ENCODE results near the gene NFAM1.

NFAM1 gene

DNA sequence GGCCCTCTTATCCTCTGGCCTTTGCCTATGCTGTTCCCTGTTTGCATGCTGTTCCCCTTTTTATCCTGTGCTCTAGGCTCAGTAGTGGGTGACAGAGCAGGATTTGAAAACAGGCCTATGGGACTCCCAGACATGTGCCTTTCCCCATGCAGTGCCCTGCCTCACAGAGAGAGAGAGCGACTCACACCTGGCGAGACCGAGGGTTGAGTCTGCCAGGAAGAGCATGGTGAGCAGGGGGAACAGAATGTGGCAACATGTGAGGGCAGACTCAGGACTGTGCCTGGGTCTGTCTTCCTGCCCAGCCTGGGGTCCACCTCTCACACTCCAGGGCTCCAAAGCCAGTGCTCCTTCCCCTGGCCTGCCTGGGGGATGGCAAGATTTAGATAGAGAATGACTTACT is 75.0 kb downstream of the NFAM1 start:
- DNase-seq (ENCODE audit: extremely low read depth, low read depth): no peak
- TF ChIP-seq, protein P1, sequence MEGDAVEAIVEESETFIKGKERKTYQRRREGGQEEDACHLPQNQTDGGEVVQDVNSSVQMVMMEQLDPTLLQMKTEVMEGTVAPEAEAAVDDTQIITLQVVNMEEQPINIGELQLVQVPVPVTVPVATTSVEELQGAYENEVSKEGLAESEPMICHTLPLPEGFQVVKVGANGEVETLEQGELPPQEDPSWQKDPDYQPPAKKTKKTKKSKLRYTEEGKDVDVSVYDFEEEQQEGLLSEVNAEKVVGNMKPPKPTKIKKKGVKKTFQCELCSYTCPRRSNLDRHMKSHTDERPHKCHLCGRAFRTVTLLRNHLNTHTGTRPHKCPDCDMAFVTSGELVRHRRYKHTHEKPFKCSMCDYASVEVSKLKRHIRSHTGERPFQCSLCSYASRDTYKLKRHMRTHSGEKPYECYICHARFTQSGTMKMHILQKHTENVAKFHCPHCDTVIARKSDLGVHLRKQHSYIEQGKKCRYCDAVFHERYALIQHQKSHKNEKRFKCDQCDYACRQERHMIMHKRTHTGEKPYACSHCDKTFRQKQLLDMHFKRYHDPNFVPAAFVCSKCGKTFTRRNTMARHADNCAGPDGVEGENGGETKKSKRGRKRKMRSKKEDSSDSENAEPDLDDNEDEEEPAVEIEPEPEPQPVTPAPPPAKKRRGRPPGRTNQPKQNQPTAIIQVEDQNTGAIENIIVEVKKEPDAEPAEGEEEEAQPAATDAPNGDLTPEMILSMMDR (IDR thresholded peaks at IDR 0.05; ENCODE audit: low read depth, low read length): no peak

- no peak for DNase-seq (ENCODE audit: extremely low read depth, low read depth)
- TF ChIP-seq, protein P1 (IDR thresholded peaks at IDR 0.05; ENCODE audit: low read depth, low read length): no peak
Measured at GRCh38 chr22:42356533-42356932, 75.7 kb downstream of the NFAM1 start.

DNA sequence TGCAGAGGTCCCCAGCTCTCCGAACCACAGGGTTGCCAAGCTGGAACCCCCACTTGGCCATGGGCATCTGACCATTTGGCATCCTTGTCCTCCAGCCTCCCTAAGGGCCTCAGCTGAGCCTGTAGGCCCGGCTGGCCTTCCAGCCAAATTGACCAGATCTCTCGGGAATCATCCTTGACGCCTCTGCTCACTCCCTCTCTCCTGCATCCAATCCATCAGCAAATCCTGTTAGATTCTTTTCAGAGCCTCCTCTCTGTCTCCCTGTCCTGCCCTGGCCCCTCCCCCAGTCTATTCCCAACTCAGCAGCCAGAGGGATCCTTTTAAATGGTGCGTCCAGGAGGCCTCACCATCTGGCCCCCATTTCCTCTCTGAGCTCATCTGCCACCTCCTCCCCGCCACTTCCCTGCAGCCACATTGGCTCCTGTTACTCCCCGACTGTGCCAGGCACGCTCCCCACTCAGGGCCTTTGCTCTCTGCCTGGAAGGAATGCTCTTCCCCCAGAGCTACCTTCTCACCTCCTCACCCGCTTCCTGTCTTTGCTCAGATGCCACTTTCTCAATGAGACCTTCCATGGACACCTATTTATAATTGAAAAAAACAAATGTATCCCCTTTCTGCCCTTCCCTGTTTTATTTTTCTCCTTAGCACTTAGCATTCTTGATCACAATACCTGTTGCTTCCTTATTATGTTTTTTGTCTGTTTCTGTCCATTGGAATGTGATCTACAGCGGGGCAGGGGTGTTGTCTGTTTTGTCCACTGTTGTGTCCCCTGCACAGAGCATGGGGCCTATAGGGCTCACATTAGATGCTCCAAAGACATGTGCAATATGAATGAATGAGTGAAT is 78.1 kb downstream of the NFAM1 start:
- TF ChIP-seq, protein P1 (IDR thresholded peaks at IDR 0.05; ENCODE audit: low read depth, low read length): peak; percentile 29
- peak; percentile 36 for DNase-seq (ENCODE audit: extremely low read depth, low read depth)

GRCh38 chr22:42350373-42350772 is 81.8 kb downstream of the NFAM1 start:
- TF ChIP-seq, protein P1 (IDR thresholded peaks at IDR 0.05; ENCODE audit: low read depth, low read length): no peak
- no peak for DNase-seq (ENCODE audit: extremely low read depth, low read depth)

DNA sequence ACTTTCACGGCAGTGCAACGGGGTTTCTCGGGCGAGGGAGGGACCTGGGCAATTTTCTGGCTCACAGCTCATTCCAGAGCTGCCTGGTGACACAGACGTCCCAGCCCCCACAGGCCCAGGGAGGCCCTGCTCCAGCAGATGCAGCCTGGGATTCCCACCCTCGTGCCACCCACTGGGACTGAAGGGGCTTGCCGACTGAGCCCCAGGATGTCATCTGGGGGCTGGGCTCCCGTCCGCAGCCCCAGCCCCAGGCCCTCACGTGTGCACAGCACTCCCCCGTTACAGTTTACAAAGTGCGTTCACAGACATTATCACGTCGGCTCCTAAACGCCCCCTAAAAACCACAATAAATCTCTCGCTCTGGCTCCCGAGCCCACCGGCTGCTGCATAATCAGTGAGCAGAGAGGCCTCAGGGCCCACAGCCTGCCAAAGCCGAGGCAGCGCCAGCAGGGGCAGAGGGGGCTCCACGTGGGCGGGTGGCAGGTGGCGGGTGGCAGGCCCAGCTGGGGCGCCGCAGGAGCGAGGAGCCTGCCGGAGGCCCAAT is 84.8 kb downstream of the NFAM1 start:
- no peak for DNase-seq (ENCODE audit: extremely low read depth, low read depth)
- TF ChIP-seq, protein P1 (IDR thresholded peaks at IDR 0.05; ENCODE audit: low read depth, low read length): no peak

DNA sequence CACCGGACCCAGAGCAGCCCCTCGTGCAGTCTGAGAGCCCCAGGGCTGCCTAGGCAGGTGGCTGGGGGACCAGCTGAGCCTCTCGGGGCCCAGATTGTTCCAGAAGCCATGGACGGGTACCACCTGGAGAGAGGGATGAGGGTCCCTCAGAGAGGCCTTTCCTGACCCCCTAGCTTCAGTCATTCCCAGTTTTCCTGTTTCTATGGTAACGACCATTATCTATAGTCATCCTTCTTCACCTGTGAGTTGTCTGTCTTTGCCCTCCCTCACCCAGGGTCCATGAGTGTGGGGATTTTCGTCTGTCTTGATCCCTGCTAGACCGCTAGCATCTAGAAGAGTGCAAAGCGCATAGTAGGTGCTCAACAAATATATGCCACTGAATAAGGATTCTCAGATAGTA is 85.5 kb downstream of the NFAM1 start:
- TF ChIP-seq, protein P1 (IDR thresholded peaks at IDR 0.05; ENCODE audit: low read depth, low read length): no peak
- no peak for DNase-seq (ENCODE audit: extremely low read depth, low read depth)

DNA sequence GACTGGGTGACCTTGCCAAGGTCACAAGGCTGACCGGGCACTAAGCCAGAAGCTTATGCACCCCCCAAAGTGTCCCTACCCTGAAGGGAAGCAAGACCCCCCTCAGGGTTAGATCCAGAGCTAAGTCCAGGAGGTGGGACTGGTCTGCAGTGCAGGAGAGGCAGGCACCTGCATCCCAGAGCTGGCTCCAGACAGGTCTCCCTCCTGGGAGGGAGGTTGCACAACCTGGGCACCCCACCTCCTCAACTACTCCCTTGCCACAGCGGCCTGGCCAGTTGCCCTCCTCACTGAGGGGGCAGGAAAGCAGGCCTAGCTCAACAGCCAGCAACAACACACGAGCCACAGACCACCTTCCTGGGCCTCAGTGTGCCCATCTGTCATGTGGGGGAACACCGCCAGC is 86.7 kb downstream of the NFAM1 start:
- TF ChIP-seq, protein P1 (IDR thresholded peaks at IDR 0.05; ENCODE audit: low read depth, low read length): no peak
- no peak for DNase-seq (ENCODE audit: extremely low read depth, low read depth)
